Retinal pigment epithelial cell (primary cell): ENCODE measurements around the gene C2orf81.
A peak's percentile ranks its signal among the peaks of the same experiment; 100 is the strongest.
"Not testable (repeated sequence)": the region's sequence is repeated elsewhere in the genome, so short reads cannot be mapped to it uniquely, and the experiment has no call there.

Experiments
- DNase-seq: peaks from one replicate; pipeline ENCODE4 v3.0.0-alpha.2; 2010; ENCODE audit warnings: low read depth
- H3K4me3 ChIP-seq: 2 replicates; pipeline ENCODE4 v1.5.1; 2011; ENCODE audit warnings: mild to moderate bottlenecking, low read length, control low read depth, moderate library complexity
- CTCF ChIP-seq: conservative IDR thresholded peaks from 2 replicates; pipeline ENCODE4 v1.5.1; 2011; ENCODE audit warnings: low read depth, low read length, control low read depth, inconsistent platforms

The C2orf81 gene

GRCh38 chr2:74421221-74421870, at the start of gene C2orf81, which contains the start of gene WDR54:
TSS of gene C2orf81 (minus strand) at chr2:74421619. CDS start at chr2:74421560, 59 bp downstream.
TSS of gene WDR54 (plus strand) at chr2:74421730. CDS start at chr2:74422154, 424 bp downstream.
- H3K4me3 ChIP-seq: peak within 1 kb of the TSS; percentile 82
- no peak for TF ChIP-seq CTCF
- peak; percentile 57 for DNase-seq

GRCh38 chr2:74470742-74471141, 49.3 kb upstream of the C2orf81 start:
- not testable (repeated sequence) for DNase-seq, H3K4me3 ChIP-seq

- peak overlapping the region; percentile 79 for H3K4me3 ChIP-seq
- no peak for DNase-seq
- no peak for TF ChIP-seq CTCF
These were observed 43.0 kb upstream of the C2orf81 start for GRCh38 chr2:74464406-74464805.

- no peak for TF ChIP-seq CTCF
These were observed 41.3 kb upstream of the C2orf81 start for GRCh38 chr2:74462786-74463105.

GRCh38 chr2:74462054-74462785, 40.8 kb upstream of the C2orf81 start:
- TF ChIP-seq CTCF: no peak
- H3K4me3 ChIP-seq: no peak overlapping the region
- no peak for DNase-seq

More at GRCh38 chr2:74462786-74463105, 41.3 kb upstream of the C2orf81 start:
- no peak overlapping the region for H3K4me3 ChIP-seq
- DNase-seq: no peak

GRCh38 chr2:74461187-74462053, 40.0 kb upstream of the C2orf81 start:
- H3K4me3 ChIP-seq: no peak overlapping the region
- no peak for DNase-seq
- peak; percentile 24 for TF ChIP-seq CTCF

GRCh38 chr2:74460187-74460586, 38.8 kb upstream of the C2orf81 start:
- not testable (repeated sequence) for H3K4me3 ChIP-seq, DNase-seq

GRCh38 chr2:74459503-74460118, 38.2 kb upstream of the C2orf81 start:
- DNase-seq: not testable (repeated sequence)
- peak overlapping the region; percentile 99 for H3K4me3 ChIP-seq
